ENCODE data around the gene FOLR3.
"Not testable (repeated sequence)": the region's sequence is repeated elsewhere in the genome, so short reads cannot be mapped to it uniquely, and the experiment has no call there.

FOLR3 gene

DNA sequence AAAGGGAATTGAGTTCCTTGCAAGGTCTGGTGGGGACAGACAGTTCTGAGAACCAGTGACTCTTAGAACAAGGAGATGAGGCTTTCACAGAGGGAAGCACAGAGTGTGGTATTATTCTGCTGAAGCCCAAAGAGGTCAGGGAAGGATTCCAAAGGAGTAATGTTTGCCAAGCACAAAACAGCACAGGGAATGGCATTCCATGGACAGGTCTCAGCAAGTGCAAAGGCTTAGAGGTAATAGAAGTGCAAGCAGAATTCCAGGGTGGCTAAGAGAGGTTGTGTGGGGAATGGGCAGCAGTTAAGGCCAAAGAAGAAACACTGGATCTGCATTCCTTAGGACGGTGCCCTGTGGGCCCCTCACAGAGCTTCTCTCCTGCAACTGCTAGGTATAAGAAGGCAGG is 6.6 kb downstream of the FOLR3 start:
- not testable (repeated sequence) for H3K9me3 ChIP-seq (ENCODE audit: control insufficient read depth, insufficient read depth, low read length); H3K27me3 ChIP-seq (ENCODE audit: control insufficient read depth, insufficient read depth, low read length); H3K4me3 ChIP-seq (ENCODE audit: low read depth, low read length); H3K36me3 ChIP-seq (ENCODE audit: control insufficient read depth, insufficient read depth, low read length); H3K9ac ChIP-seq (ENCODE audit: low read depth, low read length); H3K4me1 ChIP-seq (ENCODE audit: control insufficient read depth, insufficient read depth, low read length); H3K27ac ChIP-seq (ENCODE audit: low read depth, low read length)

DNA sequence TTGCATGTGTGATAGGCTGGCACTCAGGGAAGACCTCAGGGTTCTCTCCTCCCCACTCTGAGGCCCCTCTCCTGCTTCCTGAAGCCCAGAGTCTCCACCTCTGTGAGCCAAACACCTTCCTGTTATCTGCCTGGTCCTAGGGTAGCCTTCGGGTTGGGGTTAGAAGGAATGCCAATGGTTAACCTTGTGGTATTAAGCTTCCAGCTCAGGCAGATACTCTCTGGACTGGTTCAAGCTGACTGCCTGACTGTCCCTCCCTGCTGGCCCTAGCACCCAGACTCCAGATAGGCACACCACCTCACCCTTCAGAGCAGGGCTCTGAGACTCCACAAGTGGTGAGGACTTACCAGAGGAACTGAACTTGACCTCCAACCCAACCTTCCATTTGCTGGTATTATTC is 7.0 kb downstream of the FOLR3 start:
- H3K9me3 ChIP-seq (ENCODE audit: control insufficient read depth, insufficient read depth, low read length); H3K4me3 ChIP-seq (ENCODE audit: low read depth, low read length); H3K27me3 ChIP-seq (ENCODE audit: control insufficient read depth, insufficient read depth, low read length); H3K9ac ChIP-seq (ENCODE audit: low read depth, low read length); H3K27ac ChIP-seq (ENCODE audit: low read depth, low read length); H3K36me3 ChIP-seq (ENCODE audit: control insufficient read depth, insufficient read depth, low read length); H3K4me1 ChIP-seq (ENCODE audit: control insufficient read depth, insufficient read depth, low read length): not testable (repeated sequence)

DNA sequence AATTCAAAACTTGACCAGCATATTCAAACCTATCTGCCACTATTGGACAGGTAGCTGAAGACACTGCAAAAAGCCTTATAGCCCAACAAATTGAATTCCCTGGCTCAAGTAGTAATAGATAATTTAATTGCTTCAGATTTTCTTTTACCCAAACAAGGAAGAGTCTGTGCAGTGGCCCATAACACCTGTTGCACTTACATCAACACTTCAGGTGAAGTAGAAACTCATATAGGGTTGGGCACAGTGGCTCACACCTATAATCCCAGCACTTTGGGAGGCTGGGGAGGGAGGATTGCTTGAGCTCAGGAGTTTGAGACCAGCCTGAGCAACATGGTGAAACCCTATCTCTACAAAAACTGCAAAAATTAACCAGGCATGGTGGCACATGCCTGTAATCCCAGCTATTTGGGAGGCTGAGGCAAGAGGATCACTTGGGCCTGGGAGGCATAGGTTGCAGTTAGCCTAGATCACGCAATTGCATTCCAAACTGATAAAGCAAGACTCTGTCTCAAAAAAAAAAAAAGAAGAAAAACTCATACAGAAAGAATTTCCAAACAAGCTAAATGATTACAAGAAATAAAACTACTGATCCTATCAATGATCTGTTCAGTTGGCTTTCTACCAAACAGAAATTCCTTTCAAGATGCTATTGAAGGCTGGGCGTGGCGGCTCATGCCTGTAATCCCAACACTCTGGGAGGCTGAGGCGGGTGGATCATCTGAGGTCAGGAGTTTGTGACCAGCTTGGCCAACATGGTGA is 9.5 kb downstream of the FOLR3 start:
- no peaks in the 10 kb centered on the region for H3K9me3 ChIP-seq (ENCODE audit: control insufficient read depth, insufficient read depth, low read length)
- peaks cover 4% of the 10 kb centered on the region; the same call in 1 of the 2 replicates for H3K4me1 ChIP-seq (ENCODE audit: control insufficient read depth, insufficient read depth, low read length)
- no peak overlapping the region for H3K9ac ChIP-seq (ENCODE audit: low read depth, low read length)
- H3K27me3 ChIP-seq (ENCODE audit: control insufficient read depth, insufficient read depth, low read length), result no peaks in the 10 kb centered on the region; the same call in 1 of the 2 replicates
- H3K4me3 ChIP-seq (ENCODE audit: low read depth, low read length), result no peak overlapping the region
- no peaks in the 10 kb centered on the region for H3K36me3 ChIP-seq (ENCODE audit: control insufficient read depth, insufficient read depth, low read length)
- no peak overlapping the region for H3K27ac ChIP-seq (ENCODE audit: low read depth, low read length)

DNA sequence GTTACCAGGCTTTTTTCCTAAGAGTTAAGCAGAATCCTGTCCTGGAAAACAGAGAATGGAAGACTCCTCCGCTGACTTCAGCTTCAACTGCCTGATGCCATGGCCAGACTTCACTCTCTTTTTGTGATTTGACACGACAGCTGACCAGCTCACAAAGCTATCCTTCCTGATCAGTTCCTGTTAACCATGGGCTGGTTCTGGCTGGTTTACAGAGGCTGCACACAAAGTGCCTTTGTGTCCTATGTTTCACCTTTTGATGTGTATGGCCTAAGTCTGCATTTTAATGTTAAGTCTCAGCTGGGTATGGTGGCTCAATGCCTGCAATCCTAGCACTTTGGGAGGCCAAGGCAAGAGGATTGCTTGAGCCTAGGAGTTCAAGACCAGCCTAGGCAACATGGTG is 11.1 kb downstream of the FOLR3 start:
- H3K27ac ChIP-seq (ENCODE audit: low read depth, low read length), result no peak overlapping the region
- no peaks in the 10 kb centered on the region for H3K4me1 ChIP-seq (ENCODE audit: control insufficient read depth, insufficient read depth, low read length)
- no peaks in the 10 kb centered on the region; the same call in 1 of the 2 replicates for H3K27me3 ChIP-seq (ENCODE audit: control insufficient read depth, insufficient read depth, low read length)
- H3K36me3 ChIP-seq (ENCODE audit: control insufficient read depth, insufficient read depth, low read length), result no peaks in the 10 kb centered on the region
- H3K4me3 ChIP-seq (ENCODE audit: low read depth, low read length), result no peak overlapping the region
- H3K9me3 ChIP-seq (ENCODE audit: control insufficient read depth, insufficient read depth, low read length), result no peaks in the 10 kb centered on the region
- H3K9ac ChIP-seq (ENCODE audit: low read depth, low read length), result no peak overlapping the region

DNA sequence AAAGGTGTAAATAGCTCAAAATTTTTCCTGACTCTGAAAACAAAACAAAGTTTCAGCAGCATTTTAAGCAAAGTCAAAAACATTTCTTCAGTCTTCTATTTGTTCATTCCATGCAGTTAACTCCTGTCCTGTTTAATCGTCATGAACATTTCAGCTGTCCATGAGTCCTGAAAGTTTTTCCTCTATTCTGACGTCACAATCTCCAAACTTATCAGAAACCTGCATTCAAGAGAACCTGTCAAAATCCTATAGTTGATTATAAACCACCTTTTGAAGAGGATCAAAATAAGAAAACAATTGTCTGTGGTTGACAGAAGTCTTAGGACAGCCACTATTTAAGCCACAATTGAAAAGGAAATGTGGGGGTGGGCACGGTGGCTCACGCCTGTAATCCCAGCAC is 15.4 kb downstream of the FOLR3 start:
- H3K4me3 ChIP-seq (ENCODE audit: low read depth, low read length), result no peak overlapping the region
- no peaks in the 10 kb centered on the region for H3K4me1 ChIP-seq (ENCODE audit: control insufficient read depth, insufficient read depth, low read length)
- no peak overlapping the region for H3K27ac ChIP-seq (ENCODE audit: low read depth, low read length)
- H3K9me3 ChIP-seq (ENCODE audit: control insufficient read depth, insufficient read depth, low read length), result no peaks in the 10 kb centered on the region
- H3K9ac ChIP-seq (ENCODE audit: low read depth, low read length), result no peak overlapping the region
- no peaks in the 10 kb centered on the region for H3K36me3 ChIP-seq (ENCODE audit: control insufficient read depth, insufficient read depth, low read length)
- H3K27me3 ChIP-seq (ENCODE audit: control insufficient read depth, insufficient read depth, low read length), result no peaks in the 10 kb centered on the region; the same call in 1 of the 2 replicates

DNA sequence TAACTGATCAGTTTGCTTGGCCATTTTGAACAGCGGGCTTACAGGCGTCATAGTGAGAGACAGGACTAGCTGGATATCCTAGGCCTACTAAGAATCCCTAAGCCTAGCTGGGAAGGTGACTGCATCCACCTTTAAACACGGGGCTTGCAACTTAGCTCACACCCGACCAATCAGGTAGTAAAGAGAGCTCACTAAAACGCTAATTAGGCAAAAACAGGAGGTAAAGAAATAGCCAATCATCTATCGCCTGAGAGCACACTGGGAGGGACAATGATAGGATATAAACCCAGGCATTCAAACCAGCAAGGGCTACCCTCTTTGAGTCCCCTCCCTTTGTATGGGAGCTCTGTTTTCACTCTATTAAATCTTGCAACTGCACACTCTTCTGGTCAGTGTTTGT is 18.3 kb downstream of the FOLR3 start:
- H3K4me3 ChIP-seq (ENCODE audit: low read depth, low read length); H3K4me1 ChIP-seq (ENCODE audit: control insufficient read depth, insufficient read depth, low read length); H3K36me3 ChIP-seq (ENCODE audit: control insufficient read depth, insufficient read depth, low read length); H3K27me3 ChIP-seq (ENCODE audit: control insufficient read depth, insufficient read depth, low read length); H3K27ac ChIP-seq (ENCODE audit: low read depth, low read length); H3K9ac ChIP-seq (ENCODE audit: low read depth, low read length); H3K9me3 ChIP-seq (ENCODE audit: control insufficient read depth, insufficient read depth, low read length): not testable (repeated sequence)

DNA sequence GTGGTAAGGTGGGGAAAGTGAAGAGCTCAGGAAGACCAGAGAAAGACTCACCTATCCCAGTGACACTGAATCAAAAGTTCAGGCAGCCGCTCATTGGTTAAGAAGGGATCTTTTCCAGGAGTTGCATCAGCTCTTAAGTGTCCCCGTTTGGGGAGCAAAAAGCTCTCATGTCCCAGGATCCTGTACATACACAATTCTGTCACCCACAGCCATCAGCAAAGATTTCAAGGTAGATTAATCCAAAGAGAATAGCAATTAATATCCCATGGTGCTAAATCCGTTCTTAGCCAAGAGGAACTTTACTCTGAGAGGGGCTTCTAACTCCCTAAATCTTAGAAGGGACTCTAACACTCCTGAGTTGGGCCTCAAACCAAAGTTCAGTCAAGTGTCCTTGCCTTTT is 19.3 kb downstream of the FOLR3 start:
- no peak overlapping the region for H3K27ac ChIP-seq (ENCODE audit: low read depth, low read length)
- no peaks in the 10 kb centered on the region for H3K4me1 ChIP-seq (ENCODE audit: control insufficient read depth, insufficient read depth, low read length)
- no peaks in the 10 kb centered on the region for H3K27me3 ChIP-seq (ENCODE audit: control insufficient read depth, insufficient read depth, low read length)
- H3K36me3 ChIP-seq (ENCODE audit: control insufficient read depth, insufficient read depth, low read length), result no peaks in the 10 kb centered on the region
- no peak overlapping the region for H3K4me3 ChIP-seq (ENCODE audit: low read depth, low read length)
- no peaks in the 10 kb centered on the region for H3K9me3 ChIP-seq (ENCODE audit: control insufficient read depth, insufficient read depth, low read length)
- H3K9ac ChIP-seq (ENCODE audit: low read depth, low read length), result no peak overlapping the region

DNA sequence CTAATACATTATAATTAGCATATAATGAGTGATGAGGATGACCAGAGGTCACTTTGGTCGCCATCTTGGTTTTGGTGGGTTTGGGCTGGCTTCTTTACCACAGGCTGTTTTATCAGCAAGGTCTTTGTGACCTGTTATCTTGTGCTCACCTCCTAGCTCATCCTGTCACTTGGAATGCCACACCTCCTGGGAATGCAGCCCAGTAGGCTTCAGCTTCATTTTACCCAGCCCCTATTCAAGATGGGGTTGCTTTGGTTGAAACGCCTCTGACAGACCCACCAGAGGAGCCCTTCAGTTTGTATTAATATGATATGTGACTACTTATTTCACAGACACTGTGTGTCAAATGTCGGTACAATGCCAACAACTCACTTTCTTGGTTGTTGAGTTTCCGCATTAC is 20.2 kb downstream of the FOLR3 start:
- H3K9ac ChIP-seq (ENCODE audit: low read depth, low read length), result no peak overlapping the region
- H3K36me3 ChIP-seq (ENCODE audit: control insufficient read depth, insufficient read depth, low read length), result no peaks in the 10 kb centered on the region
- H3K4me1 ChIP-seq (ENCODE audit: control insufficient read depth, insufficient read depth, low read length), result no peaks in the 10 kb centered on the region
- H3K4me3 ChIP-seq (ENCODE audit: low read depth, low read length), result no peak overlapping the region
- H3K9me3 ChIP-seq (ENCODE audit: control insufficient read depth, insufficient read depth, low read length), result no peaks in the 10 kb centered on the region
- no peak overlapping the region for H3K27ac ChIP-seq (ENCODE audit: low read depth, low read length)
- no peaks in the 10 kb centered on the region for H3K27me3 ChIP-seq (ENCODE audit: control insufficient read depth, insufficient read depth, low read length)

DNA sequence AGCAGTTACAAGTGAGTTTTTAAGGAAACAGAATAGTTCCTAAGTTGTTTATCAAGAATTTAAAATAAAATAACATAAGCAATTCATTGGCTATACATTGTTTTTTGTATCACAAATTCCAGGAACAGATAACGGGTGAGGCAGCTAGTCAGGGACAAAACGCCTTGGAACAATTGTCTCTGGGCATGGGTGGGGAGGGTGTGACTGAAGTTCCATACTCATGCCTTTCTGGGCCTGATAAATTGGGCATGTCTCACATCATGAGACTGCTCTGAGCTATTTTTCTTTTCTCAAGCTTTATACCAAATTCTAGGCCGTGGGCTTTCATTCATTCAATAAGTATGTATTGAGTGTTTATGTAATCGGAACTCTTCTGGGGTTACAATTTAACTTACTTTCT is 21.6 kb downstream of the FOLR3 start:
- Histone ChIP-seq H3K4me1 (ENCODE audit: control insufficient read depth, insufficient read depth, low read length) (no peaks in the 10 kb centered on the region), H3K9ac (ENCODE audit: low read depth, low read length) (no peak overlapping the region), H3K27me3 (ENCODE audit: control insufficient read depth, insufficient read depth, low read length) (no peaks in the 10 kb centered on the region), H3K36me3 (ENCODE audit: control insufficient read depth, insufficient read depth, low read length) (no peaks in the 10 kb centered on the region), H3K4me3 (ENCODE audit: low read depth, low read length) (no peak overlapping the region), H3K27ac (ENCODE audit: low read depth, low read length) (no peak overlapping the region), H3K9me3 (ENCODE audit: control insufficient read depth, insufficient read depth, low read length) (no peaks in the 10 kb centered on the region)

DNA sequence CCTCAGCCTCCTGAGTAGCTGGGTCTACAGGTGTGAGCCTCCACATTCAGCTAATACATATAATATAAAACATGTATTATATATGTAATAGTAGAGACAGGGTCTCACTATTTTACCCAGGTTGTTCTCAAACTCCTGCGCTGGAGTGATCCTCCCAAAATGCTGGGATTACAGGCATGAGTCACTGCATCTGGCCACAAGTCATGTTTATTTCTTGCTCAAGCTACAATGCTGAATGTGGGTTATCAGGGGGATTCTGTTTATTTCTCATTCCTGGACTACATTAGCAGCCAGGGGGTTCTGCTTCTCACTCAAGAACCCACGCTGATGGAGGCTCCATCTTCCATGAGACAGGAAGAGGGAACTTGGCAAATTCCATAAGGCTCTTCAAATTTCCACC is 24.8 kb downstream of the FOLR3 start:
- Histone ChIP-seq H3K9me3 (ENCODE audit: control insufficient read depth, insufficient read depth, low read length) (no peaks in the 10 kb centered on the region), H3K27ac (ENCODE audit: low read depth, low read length) (no peak overlapping the region), H3K27me3 (ENCODE audit: control insufficient read depth, insufficient read depth, low read length) (no peaks in the 10 kb centered on the region), H3K4me3 (ENCODE audit: low read depth, low read length) (no peak overlapping the region), H3K4me1 (ENCODE audit: control insufficient read depth, insufficient read depth, low read length) (no peaks in the 10 kb centered on the region), H3K9ac (ENCODE audit: low read depth, low read length) (no peak overlapping the region), H3K36me3 (ENCODE audit: control insufficient read depth, insufficient read depth, low read length) (no peaks in the 10 kb centered on the region)

DNA sequence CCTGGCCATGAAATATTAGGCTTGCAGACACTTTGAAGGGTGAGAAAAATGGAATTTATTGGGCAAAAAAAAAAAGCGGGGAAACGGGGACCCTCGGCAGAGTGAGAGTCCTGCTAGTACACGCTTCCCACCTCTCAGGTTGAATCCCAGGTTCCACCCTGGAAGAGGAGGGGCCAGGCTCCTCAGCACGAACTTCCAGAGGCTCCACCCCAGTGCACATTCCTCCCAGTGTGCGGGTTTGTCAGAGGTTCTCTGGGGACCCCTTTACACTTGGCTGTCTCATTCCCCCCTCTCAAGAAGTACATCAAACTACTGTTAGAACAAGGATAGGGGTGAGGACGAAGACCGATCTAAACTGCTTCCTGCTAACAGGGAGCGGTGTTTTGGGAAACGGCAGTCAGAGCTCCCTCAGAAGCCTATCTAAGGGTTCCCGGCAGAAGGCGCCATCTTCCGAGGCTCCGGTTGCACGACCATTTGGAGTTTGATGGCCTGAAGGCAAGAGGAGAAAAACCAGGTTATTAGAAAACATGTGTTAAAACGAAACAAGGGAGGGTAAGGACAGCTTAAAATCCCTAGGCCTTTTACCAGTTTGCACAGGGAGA is 27.5 kb downstream of the FOLR3 start:
- Histone ChIP-seq H3K9me3 (ENCODE audit: control insufficient read depth, insufficient read depth, low read length) (no peaks in the 10 kb centered on the region), H3K4me3 (ENCODE audit: low read depth, low read length) (no peak overlapping the region), H3K9ac (ENCODE audit: low read depth, low read length) (no peak overlapping the region), H3K36me3 (ENCODE audit: control insufficient read depth, insufficient read depth, low read length) (no peaks in the 10 kb centered on the region), H3K27ac (ENCODE audit: low read depth, low read length) (no peak overlapping the region), H3K27me3 (ENCODE audit: control insufficient read depth, insufficient read depth, low read length) (no peaks in the 10 kb centered on the region), H3K4me1 (ENCODE audit: control insufficient read depth, insufficient read depth, low read length) (no peaks in the 10 kb centered on the region)

Data from HUES48 (cell line).